ENCODE measurements around the gene CYTL1. TPM values are rescaled to one million over a fixed set of nuclear protein-coding genes. Genes with fewer than 3 reads are reported as not detected.
A peak's percentile ranks its signal among the peaks of the same experiment; 100 is the strongest.

CYTL1 gene
- total and polyA plus RNA-seq, 2 of the 13 experiments (the other 11 are each of a cell fraction or from before 2014, with no cell fraction given), result not detected

- TF ChIP-seq HBP1 (CRISPR knock-in tag; IDR thresholded peaks at IDR 0.05; ENCODE audit: low read depth) (no peak), ZMYM3 (CRISPR knock-in tag; IDR thresholded peaks at IDR 0.05) (no peak), RBM39 (IDR thresholded peaks at IDR 0.05; ENCODE audit: low read depth, low read length, poor library complexity, severe bottlenecking) (no peak), ZNF556 (CRISPR knock-in tag; IDR thresholded peaks at IDR 0.05; ENCODE audit: borderline replicate concordance) (no peak)
Measured at GRCh38 chr4:4995103-4995907, 24.0 kb downstream of the CYTL1 start (continued).

GRCh38 chr4:4994312-4995097 lies 24.8 kb downstream of the CYTL1 start:
- 33% methylated on average over 17 of the region's 18 CpGs for WGBS (ENCODE audit: low lambda C conversion rate)
- FAIRE-seq (no peak), ATAC-seq (peak; percentile 28), DNase-seq (ENCODE audit: low spot score) (no peak)
- Histone ChIP-seq H3K36me3 (replicated peaks in 1 of 2; ENCODE audit: control insufficient read depth in 1 of 2, insufficient read depth in 2 of 2, low read length in 2 of 2) (no peaks in the 10 kb centered on the region), H3K9ac (ENCODE audit: insufficient read depth, low read depth, low read length) (no peak overlapping the region), H3K9me3 (ENCODE audit: low read length) (no peaks in the 10 kb centered on the region), H3K4me2 (ENCODE audit: low read depth, low read length) (no peak overlapping the region), H3K4me3 (replicated peaks in 1 of 3; ENCODE audit: insufficient read depth in 1 of 3, low read depth in 2 of 3, low read length in 3 of 3) (no peak overlapping the region), H3K27ac (ENCODE audit: extremely low read length, insufficient read depth, low read length) (no peak overlapping the region), H2AFZ (ENCODE audit: low read length) (no peak overlapping the region), H3K79me2 (ENCODE audit: insufficient read depth, low read length) (no peaks in the 10 kb centered on the region), H3K27me3 (ENCODE audit: control insufficient read depth in 1 of 2, insufficient read depth in 2 of 2, low read length in 2 of 2) (peaks cover 2 to 5% of the 10 kb centered on the region in 2 experiments; a peak in 3 of 5 replicates), H4K20me1 (ENCODE audit: insufficient read depth, low read length) (no peaks in the 10 kb centered on the region; the same call in 1 of the 2 replicates), H3K4me1 (ENCODE audit: insufficient read depth, low read length) (no peaks in the 10 kb centered on the region)
- BruUV-seq (replicated peaks), result no TSS peak
- ChIA-PET CTCF (ENCODE audit: low intra/inter-chr PET ratio, low total read pairs) (interaction anchor here (1.5 to 1.9 kb wide), 3 partner anchors 148 to 818 kb away, joined by 3 to 10 read pairs (median 8); no protein-coding TSS in a partner anchor), POLR2A (no interaction called here)
- in situ Hi-C loops (cut with HindIII; ENCODE audit: extremely low pct_ligation_motif_present, low pct_unique_long_range_greater_than_20kb), result loop anchor here (25.0 kb wide), 1 partner anchor 818 kb away; no protein-coding TSS in a partner anchor
- intact Hi-C loops (cut with micrococcal nuclease; ENCODE audit: unreplicated experiment), result loop anchor here (1.0 kb wide), 1 partner anchor 148 kb away; no protein-coding TSS in a partner anchor
- TF ChIP-seq ZNF430 (CRISPR knock-in tag; IDR thresholded peaks at IDR 0.05), result no peak
- 0 out of 2 replicates have a peak, but pooled peaks have one; percentile 3 for TF ChIP-seq GABPB1 (CRISPR knock-in tag; IDR thresholded peaks at IDR 0.05)
